HG02759 (cell line): ENCODE measurements around the gene TCEANC2.

ENCODE experiments used
- ATAC-seq: cut with Tn5 transposase; IDR thresholded peaks from one replicate; pipeline ENCODE4 v1.9.1; 2021; ENCODE audit warnings: mild to moderate bottlenecking, moderate library complexity; ENCODE audit not compliant: unreplicated experiment

Gene TCEANC2

DNA sequence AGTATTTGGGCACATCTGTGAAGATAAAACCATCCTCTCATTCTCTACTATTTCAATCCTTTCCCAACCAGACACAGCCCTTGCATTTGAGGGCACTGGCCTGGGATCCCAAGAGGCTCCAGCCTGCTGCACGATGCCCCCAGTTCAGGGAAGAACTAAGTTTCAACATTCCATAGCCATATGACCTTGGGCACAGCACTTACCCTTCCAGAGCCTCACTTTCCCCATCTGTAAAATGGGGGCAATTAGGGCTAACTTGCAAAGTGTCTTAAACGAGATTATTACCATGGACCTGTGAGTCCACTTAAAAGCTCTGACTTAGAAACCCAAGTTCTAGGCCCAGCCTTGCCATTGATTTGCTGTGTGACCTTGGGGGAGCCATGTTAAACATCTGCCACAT, 76.5 kb downstream of the TCEANC2 start:
- ATAC-seq: no peak

- no peak for ATAC-seq
Measured at GRCh38 chr1:54131419-54131818, 78.0 kb downstream of the TCEANC2 start.

- ATAC-seq: no peak
Measured at GRCh38 chr1:54132495-54132894, 79.1 kb downstream of the TCEANC2 start.

GRCh38 chr1:54134295-54134694, 80.9 kb downstream of the TCEANC2 start:
- no peak for ATAC-seq

- ATAC-seq: no peak
Measured at GRCh38 chr1:54135436-54136120, 82.2 kb downstream of the TCEANC2 start.

GRCh38 chr1:54136269-54136896, 83.0 kb downstream of the TCEANC2 start:
- no peak for ATAC-seq

- no peak for ATAC-seq
Measured at GRCh38 chr1:54136963-54137533, 83.6 kb downstream of the TCEANC2 start.

DNA sequence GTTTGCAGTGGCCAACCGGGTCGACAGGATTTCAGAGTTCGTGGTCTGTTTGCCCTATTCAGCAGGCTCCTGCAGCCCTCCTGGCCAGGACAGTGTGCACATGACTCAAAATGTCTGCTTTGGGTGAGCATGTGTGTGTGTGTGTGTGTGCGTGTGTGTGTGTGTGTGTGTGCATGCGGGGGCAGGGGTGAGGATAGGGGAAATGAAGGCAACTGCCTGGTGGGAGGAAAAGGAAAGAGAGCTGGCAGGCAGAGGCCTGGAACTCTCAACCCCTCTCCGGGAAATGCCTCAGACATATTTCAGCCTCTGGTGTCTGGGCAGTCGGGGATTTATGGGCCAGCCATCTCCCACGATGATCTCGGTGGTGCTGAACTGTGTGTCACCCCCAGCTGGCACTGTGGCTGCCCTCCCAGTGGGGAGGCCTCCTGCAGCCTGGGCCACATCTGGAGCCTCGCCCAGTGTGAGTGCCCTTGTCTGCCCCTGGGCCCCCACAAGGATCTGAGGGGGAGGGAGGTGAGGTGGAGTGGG, 84.2 kb downstream of the TCEANC2 start:
- ATAC-seq: no peak

DNA sequence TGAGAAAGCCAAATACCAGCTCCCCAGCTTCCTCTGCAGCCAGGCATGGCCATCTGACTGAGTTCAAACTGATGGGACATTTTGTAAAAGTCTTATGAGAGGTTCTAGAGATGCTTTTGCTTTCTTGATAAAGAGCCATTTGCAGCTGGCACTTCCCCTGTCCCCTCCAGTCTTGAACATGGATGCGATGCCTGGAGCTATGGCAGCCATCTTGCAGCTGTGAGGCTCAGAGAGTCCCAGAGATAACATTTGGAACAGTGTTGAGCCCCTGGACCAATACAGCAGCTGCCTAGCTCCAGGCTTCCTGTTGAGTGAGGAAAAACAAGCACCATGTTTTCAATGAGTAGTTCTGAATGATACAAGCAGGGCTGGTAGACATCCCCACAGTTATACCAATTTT, 85.6 kb downstream of the TCEANC2 start:
- no peak for ATAC-seq

DNA sequence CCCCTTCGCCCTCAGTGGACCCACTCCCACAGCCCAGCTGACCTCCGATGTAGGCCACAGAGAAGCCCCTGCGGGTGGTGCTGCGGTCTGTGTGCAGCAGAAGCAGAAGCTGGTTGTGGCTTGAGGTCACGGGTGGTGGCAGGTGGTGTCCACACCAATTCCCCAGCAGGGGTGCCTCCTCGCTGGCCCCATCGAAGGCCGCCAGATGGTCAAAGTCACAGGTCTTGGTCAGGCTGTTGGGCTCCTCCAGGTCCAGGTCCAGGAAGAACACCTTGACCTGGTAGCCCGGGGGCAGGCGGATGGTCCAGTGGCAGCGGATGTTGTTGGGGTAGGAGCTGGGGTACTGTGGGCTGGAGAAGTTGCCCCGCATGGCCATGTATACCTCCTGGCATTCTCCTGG, 86.3 kb downstream of the TCEANC2 start:
- ATAC-seq: no peak

DNA sequence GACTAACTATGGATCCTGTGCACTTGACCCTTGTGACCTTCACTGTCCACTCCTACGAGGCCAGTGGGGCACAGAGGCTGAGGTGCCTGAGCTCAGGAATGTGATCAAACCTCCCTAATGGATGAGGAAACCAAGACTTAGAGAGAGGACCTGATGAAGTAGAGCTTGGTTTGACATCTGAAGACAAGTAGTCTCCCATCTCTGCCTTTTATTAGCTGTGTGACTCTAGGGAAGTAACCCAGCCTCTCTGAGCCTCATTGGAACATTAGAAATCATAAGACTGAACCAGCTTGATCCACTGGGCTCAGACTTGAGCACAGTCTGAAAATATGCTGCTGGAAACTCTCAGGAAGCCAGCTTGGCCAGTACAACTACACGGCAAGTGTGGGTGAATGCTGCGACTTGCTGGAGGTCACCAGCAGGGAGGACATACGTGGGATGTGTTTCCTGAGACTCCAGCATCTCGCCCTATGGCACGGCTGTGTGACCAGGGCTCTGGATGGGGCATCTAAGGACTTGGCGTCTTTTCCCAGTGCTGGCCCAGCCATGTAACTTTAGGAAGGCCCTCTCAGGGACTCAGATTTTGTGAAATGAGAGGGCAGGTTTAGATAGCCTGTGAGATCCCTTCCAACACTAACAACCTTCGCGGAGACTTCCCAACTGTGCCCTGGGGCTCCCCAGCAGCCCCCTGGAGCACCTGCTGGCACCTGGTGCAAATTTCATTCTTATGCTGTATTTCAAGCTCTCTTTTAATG, 88.9 kb downstream of the TCEANC2 start:
- ATAC-seq: no peak

DNA sequence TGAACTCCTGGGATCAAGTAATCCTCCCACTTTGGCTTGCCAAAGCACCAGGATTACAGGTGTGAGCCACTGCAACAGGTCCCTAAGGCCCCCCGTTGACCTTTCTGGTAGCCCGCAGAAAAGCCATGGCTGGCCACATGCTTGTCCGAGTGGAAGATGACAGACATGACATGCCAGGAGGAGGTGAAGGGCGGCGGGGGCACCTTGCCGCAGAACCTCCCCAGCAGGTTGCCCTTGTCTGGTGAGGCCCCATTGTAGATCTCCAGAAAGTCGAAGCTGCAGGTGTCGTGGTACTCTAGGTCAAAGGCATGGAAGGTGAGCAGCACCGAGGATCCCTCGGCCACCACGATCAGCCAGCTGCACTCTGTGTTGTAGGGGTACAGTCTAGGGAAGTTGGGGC, 91.0 kb downstream of the TCEANC2 start:
- no peak for ATAC-seq

DNA sequence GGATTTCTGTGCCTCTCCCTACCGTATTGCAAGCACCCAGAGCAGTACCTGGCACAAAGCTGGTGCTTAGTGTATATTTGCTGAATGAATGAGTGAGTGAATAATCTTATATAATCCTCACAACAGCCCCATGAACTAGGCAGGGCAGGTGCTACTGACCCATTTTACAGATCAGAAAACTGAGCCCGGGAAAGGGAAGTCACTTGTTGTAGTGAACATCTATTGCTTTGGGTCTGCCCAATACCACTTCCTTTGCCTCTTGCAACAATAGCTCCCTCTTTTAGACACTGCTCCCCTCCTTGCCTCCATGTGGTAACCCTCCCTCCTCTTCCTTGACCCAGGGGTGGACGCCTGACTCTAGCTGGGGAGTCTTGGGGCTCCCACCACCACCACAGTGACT, 96.3 kb downstream of the TCEANC2 start:
- no peak for ATAC-seq

- ATAC-seq: no peak
Measured at GRCh38 chr1:54151013-54151412, 97.6 kb downstream of the TCEANC2 start.

- no peak for ATAC-seq
Measured at GRCh38 chr1:54152696-54153095, 99.3 kb downstream of the TCEANC2 start, which contains the start of gene CDCP2. Gene CDCP2, minus strand, starts transcription at chr1:54153000. Its CDS starts 78 bp downstream, at chr1:54152922.

DNA sequence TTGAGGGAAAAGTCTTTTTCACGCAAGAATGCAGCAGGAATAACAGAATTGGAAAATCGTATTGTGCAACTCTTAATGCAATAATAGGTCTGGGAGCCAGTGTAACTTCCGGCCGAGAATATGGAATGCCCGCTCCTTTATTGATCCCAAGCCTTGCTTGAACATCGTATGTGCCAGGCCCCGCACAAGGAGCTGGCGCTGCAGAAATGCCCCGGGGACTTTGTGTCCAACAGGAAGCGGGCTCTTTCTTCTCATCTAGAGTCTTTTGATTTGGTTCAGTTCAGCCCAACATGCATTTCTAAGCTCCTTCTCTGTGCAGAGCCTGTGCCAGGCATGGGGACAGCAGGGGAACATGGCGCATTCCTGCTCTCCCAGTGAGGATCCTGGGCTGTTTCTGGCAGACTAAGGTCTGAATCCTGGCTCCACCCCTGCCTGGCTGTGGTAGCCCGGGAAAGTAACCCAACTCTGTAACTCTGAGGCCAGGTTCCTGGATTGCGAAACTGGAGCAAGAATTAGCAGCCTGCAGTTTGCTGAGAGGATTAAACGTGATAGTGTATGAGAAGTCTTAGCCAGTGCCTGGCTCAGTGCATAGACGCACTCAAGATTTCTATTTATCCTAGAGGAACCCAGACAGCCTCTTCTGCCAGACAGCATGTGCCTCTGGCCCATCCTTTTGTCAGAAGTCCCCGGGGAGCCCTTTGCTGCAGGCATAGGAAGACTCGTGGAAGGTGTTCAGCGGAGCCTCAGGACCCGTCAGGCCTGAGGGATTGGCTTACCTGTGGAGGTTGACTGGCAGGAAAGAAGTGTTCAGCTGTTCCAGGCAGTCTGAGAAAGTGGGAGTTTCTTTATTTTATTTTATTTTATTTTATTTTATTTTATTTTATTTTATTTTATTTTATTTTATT, 100.4 kb downstream of the TCEANC2 start:
- no peak for ATAC-seq
